GM21825 (cell line): Measurements from ENCODE around the gene ADCY9.
A peak's percentile ranks its signal among the peaks of the same experiment; 100 is the strongest.

Experiments used
- ATAC-seq: cut with Tn5 transposase; IDR thresholded peaks from one replicate; pipeline ENCODE4 v1.9.1; 2021; ENCODE audit warnings: mild to moderate bottlenecking, moderate library complexity; ENCODE audit not compliant: unreplicated experiment

The ADCY9 gene

DNA sequence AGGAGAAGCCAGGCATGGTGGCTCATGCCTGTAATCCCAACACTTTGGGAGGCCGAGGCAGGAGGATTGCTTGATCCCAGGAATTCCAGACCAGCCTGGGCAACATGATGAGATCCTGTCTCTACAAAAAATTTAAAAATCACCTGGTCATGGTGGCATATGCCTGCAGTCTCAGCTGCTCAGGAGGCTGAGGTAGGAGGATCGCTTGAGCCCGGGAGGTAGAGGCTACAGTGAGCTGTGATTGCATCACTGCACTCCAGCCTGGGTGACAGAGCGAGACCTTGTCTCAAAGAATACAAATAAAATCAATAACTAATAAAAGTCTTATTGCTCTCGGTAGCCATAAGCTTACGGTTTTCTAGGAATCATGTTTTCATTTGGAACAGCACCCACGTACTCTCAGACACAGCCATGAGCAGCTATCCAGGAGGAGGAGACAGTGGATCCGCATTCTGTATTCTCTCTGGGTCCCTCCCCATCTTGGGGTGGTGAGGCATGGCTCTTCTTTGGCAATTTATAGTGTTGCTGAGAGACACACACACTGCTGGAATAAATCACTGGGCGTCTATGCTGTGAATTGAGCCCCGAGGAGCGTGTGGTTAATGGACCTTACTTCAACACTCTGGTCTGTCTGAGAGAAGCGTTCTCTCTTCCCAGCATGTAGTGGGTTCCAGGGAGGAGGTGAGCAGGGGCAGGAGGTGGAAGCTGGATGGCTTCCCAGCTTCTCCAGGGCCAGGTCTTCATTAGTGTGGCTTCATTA, 8.5 kb upstream of the ADCY9 start:
- no peak for ATAC-seq

DNA sequence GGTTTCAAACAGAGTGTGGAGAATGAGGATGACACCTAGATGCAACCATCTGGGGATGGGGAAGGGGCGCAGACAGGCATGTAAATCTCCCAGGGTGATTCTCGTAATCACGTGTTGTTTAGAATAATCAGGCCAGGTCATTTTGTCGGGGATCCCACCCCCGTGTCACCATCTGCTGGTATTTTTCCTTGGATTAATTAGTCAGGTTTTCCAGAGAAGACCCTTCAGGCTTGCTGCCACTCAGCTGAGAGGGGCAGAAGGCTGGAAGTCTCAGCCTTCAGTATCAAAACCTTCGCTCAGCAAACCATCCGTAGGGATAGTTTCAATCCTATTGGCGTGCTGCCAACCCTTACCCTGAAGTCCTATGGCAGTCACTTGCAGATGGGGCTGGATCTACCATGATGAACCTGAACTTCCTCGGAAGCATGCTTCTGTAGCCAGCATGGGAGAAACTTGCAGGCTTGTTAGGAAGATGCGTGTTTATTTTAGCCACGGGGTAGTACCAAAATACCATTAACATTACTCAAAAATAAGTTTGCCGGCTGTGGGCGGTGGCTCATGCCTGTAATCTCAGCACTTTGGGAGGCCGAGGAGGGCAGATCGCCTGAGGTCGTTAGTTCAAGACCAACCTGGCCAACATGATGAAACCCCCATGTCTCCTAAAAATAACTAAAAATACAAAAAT, 7.5 kb upstream of the ADCY9 start:
- no peak for ATAC-seq

DNA sequence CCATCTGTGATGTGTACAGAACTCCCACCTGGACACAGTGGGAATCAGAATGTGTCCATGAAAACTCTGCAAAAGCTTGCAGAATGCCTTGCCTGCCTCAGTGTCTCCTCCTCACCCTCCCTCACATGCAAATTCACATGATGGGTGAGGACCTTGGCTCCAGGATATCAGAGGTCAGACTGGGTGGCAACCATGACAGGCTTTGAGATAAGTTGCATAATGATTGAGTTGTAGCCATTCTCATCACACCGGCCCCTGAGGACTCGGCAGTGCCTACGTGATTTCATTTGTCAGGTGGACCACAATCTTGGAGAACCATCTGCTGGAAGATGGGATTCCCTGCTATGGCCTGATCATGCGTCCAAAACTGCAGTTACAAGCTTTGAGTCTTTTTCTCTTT, 3.9 kb upstream of the ADCY9 start:
- ATAC-seq = no peak

DNA sequence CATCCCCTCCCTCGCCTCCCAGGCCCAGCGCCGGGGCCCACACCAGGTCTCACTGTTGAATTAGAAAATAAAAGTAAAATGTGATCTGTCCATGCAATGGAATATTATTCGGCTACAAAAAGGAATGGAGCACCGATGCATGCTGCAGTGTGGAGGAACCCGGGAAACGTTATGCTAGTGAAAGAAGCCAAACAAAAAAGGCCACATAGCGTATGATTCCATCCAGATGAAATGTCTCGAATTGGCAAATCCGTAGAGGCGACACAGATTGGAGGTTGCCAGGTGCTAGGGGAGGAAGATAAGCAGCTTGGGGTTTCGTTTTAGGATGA, 972 bp upstream of the ADCY9 start:
- no peak for ATAC-seq

DNA sequence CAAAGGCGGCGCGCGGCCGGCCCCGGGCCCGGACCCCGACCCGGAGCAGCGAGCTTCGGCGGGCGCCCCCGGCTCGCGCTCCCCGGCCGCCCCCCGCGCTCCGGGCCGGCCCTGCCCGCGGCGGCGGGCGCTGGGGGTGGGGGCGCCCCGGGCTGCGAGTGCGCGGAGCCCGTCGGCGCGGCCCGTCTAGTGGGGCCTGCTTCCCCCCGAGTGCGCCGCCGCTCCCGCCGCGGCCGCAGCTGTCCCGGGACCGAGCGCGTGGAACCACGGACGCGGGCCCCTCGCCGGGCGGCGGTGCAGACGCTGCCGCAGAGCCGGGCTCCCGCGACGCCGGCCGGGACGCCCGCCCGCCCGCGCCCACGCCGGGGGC, 308 bp downstream of the ADCY9 start:
- peak; percentile 21 for ATAC-seq

DNA sequence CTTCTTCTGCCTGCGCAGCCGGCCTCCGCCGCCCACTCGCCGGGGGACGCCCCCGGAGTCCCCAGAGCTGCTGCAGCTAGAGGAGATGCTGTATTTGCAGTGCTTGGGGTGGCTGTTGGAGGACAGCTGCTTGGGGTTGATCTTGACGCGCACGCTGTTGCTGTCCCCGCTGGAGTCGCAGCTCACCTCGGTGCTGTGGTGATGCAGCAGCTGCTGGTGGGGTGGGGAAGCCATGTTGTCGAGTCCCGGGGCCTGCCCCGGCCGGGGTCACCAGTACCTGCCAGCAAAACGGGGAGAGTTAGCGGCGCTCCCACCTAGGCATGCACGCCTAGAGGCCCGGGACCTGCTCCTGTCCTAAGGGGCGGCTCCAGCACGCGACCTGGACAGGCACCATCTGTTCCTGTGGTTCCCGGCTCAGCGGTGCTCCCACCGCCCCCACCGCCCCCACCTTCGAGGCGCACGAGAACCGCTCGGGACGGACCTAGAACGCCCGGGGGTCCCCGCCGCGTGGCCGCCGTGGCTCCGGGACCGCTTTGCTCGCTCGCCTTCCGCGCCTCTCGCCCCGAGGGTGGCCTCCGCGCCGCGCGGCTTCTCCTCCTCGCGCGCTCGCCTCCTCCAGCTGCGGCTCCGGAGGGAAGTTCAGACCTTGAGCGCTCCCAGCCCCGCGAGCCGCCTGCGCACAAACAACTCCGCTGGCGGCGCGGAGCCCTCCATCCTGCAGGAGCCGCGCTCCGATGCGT, 863 bp downstream of the ADCY9 start:
- peak; percentile 18 for ATAC-seq

DNA sequence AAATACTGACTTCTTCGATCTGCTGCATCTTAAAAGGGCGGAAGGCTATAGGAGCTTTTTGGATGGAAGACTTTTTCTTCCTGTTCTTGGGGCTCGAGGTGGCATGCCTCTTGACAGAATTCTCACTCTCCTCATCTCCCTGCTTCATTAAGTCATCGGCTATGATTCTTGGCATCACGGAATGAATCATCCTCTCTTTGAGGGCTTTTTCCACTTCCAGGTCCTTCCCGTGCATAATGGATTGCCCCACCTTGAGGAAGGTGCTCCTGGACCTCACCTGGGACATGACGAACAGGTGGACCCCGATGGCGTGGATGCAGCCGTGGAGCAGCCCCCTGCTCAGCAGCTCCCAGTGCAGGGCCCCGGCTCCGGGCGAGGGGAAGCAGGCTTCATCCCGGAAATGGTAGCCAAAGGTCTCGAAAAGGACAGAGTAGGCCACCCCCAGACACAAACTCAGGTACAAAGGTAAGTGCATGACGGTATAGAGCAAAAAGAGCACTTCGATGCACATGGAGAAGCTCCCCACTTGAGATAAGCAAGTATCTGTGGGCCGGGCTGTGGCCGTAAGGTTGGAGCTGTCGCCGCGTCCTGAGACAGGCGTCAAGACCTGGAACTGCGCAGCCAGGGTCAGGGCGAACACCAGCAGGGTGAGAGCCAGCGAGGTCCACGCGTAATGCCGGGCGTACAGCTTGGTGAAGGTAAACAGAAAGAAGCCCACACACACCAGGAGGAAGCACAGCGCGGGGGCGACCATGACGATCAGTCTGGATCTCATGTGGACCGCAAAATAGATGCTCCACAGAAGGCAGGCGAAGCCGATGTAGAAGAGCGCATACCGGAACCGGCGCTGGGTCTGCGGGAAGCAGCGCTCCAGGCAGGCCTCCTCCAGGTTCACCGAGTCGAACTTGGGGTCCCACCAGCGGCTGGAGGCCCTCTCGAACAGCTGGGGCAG, 1.7 kb downstream of the ADCY9 start:
- ATAC-seq = no peak

DNA sequence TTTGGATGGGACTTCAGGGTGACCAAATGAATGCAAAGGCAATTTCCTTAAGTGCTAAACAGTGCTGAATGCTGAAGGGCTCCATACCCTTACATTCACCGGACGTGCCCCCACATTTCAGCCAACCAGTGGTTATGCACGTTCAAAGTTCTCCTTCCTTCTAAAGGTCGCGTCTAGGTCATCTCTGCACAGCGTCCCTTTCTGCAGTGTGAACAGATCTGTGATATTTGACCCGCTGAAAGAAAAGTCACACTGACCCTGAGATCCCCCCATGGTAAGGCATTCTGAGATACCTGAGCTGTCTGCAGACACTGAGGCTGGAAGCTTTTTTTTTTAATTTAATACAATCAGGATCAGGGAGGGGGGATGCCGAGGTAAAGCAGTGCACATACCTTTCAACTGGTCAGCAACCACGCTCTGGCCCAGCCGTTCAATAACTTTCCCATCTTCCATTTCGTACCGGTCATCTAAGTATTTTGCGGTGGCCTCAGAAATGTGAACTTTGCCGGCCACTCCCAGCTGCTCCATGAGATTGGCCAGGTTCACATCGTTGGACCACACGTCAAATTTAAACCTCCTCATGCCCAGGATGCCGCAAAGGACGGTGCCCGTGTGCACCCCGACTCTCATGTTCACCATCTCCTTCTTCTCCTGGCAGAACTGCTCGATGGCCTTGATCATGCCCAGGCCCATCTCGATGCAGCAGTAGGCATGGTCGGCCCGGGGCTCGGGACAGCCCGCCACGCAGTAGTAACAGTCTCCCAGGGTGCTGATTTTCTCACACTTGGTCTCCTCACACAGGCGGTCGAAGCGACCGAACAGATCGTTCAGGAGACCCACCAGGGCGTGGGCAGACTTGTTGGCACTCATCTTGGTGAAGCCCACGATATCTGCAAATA, 2.6 kb downstream of the ADCY9 start:
- no peak for ATAC-seq

DNA sequence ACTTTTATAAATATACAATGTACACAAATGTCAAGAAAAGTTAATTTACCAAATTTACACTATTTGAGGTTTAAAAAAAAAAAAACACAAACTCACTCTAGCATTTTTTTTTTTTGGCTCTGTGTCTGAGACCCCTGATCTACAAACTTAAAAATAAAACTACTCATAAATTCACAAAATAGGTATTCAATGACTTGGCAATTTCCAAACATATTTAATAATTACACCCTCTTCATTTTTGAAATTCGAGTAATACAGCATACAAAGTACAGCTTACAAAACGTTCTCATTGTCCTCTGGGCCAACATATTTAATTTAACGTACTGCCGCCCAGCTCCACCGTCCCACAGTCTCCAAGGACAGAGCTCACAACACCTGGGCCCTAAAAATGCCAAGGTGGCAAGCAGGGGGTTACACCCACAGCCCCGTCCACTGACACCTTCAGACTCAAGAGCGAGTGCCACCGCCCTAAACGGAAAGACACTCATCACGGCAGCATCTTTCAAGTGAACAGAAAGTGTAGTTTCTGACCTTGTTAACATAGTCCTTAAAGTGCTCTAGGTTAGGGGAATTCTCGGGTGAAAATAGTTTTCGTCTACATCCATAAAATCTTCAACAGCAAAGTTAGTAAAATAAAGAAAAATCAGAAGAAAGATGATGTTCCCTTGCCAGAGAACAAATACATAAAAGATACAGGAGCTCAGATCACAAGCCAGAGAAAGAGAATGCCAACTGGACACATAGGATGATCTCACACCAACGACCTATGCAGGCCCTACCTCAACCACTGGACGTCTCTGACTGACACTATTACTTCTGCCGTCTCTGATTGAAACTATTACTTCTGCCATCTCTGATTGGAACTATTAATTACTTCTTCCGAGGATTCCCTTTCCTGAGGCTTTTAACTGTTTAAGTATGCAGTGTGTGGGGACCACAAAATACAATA, 4.2 kb downstream of the ADCY9 start:
- ATAC-seq = no peak

DNA sequence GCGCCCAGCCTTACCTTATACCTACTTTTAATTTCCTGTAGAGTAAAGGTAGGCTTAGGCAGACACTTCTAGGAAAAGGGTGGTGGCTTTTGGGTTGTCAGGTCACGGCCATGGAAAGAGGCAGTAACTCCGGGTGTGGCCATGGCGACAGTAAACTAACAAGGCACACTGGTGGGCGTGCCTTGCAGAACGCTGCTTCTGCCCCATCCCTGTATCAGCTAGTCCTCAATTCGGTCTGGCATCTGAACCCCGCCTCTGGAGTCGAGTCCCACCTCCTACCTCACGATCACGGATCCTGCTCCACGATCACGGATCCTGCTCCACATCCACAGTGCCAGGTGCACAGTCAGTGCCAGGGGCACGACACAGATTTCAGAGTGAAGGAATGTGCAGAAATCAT, 5.6 kb downstream of the ADCY9 start:
- no peak for ATAC-seq

DNA sequence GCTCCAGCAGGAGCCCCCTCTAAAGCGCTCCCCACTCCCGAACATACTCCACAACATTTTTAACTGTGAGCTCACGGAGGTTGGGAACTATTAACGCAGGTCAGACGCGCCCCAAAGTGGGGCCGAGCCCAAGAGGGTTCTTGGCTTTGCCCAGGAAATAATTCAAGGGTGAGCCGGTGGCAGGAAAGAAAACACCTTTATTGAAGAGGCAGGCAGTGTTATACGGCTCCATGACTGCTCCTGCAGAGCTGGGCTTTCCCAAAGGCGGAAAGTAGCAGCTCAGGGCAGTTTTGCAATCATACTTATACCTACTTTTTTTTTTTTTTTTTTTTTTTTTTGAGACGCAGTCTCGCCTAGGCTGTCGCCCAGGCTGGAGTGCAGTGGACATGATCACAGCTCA, 6.2 kb downstream of the ADCY9 start:
- ATAC-seq = no peak

DNA sequence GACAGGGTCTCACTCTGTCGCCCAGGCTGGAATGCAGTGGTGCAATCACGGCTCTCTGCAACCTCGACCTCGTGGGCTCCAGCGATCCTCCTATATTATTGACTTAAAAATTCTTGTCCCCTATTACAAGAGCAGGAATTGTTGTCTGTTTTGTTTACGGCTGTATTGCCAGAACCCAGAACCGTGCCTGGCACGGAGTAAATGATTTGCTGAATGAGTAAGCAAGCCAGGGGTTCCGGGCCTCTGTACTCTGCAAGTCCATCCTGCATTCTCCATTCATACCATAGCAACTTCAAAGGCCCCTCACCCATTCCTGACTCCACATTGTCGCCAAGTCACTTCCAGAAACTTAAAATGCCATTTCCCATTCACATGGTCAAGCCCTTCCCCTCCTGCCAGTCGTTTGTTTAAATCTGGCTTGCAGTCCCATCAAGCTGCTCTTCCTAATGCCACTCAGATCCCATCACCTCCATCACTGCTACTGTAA, 6.9 kb downstream of the ADCY9 start:
- no peak for ATAC-seq

DNA sequence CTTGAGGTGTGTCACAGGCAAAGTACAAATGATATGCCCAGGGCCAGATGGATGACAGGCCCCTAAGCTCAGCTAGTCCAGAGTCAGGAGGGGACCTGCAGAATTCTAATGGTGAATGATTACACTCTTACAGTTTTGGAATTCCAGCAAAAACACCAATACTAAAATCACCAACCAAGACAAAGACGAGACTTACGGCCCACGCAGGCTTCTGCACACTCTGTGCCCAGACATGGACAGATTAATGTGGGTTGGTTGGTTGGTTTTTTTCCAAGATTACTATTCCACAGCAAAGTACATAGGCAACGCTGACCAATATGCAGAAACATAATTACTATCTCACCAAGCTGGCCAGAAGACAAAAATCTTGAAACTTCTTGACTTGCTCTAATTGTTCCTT, 9.7 kb downstream of the ADCY9 start:
- no peak for ATAC-seq

DNA sequence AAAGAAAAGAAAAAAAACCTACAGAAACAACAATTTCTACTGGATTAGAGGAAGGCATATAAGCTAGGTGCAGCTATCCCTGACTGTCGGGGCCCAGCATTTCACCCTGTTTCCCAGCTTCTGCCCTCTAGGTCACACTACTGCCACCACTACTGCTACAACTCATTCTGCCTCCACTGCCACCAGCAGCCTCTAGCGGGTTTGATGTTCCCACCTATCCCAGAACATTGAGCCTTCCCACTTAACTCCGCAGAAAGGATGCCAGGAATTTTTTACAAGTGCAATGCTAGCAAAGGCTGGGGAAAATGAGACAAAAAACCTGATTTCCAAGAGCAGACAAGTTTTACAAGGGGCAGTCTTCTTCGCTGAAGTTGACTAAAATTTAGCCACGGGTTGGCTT, 10.4 kb downstream of the ADCY9 start:
- no peak for ATAC-seq

DNA sequence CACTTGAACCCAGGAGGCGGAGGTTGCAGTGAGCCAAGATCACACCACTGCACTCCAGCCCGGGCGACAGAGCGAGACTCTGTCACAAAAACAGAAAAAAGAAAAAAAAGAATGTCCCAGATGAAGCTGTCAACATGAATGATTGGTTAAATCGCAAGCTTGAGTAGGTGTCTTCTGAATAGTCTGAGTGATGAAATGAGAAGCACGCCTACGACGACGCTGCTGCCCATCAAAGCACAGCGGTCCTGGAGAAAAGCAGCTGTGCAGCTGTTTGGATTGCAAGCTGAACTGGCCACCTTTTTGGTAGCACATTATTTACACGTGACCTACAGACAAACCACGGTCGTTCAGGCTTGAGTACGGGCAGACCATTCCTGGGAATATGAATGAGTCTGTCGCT, 12.5 kb downstream of the ADCY9 start:
- ATAC-seq = no peak

DNA sequence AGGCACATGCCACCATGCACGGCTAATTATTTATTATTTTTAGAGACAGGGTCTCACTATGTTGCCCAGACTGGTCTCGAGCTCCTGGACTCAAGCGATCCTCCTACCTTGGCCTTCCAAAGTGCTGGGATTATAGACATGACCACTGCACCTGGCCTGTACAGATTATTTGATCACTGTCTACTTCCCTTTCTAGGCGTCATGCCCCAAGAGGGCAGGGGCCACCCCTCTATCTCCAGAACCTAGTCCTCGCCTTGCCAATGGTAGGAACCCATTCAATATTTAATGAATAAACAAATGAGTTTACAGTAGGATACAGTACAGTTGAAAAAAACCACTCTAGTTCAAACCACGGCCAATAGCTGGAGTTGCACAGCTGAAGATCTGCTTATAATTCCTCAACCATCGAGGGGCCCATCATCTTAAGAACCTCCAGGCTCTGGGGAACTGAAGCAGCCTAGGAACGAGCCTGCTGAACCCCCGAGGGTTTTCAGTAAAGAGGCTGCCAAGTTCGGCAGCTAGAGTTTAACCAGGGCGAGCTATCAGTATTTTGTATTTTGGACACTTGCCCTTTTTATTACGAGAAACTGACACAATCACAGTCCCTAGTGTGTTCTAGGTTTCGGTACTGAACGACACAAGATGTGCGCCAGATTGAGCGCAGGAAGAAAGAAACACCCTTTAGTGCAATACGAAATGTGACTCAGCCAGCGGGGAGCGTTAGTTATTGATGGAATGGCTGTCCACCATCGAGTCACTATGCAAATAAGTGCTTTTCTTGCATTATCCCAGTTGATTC, 14.6 kb downstream of the ADCY9 start:
- ATAC-seq = no peak

DNA sequence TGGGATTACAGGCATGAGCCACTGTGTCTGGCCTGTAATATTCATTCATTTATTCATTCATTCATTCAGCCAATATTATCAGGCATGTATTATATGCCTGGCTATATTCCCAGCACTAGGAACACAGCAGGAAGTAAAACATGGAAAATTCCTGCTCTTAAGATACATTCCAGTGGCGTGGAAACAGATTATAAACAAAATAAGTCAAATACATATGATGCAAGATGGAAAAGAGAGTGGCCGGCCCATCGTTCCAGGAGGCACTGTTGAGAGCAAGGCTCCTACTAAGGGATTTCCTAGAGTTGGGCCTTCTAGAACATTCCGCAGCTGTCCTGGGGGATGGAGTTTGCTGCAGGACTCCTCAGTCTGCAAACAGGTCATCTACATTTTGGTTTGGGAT, 17.7 kb downstream of the ADCY9 start:
- no peak for ATAC-seq

DNA sequence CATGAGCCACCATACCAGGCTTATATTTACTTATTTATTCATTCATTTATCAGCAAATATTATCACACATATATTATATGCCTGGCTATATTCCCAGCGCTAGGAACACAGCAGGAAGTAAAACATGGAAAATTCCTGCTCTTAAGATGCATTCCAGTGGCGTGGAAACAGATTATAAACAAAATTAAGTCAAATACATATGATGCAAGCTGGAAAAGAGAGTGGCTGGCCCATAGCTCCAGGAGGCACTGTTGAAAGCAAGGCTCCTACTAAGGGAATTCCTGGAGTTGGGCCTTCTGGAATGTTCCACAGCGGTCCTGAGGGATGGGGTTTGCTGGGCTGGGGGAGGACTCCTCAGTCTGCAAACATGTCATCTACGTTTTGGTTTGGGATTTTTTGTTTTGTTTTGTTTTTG, 18.4 kb downstream of the ADCY9 start:
- ATAC-seq = no peak
